C4-2B (cell line): Measurements from ENCODE around the gene TMEM175.

ENCODE experiments used
- ZFX ChIP-seq: fragments of 450-650 bp; IDR thresholded peaks from 2 replicates; pipeline ENCODE4 v1.6.1; 2017
- TF ChIP-seq, protein P1 (sequence below): fragments of 450-650 bp; conservative IDR thresholded peaks from 2 replicates; pipeline ENCODE4 v1.5.1; 2017; ENCODE audit warnings: mild to moderate bottlenecking

DNA sequence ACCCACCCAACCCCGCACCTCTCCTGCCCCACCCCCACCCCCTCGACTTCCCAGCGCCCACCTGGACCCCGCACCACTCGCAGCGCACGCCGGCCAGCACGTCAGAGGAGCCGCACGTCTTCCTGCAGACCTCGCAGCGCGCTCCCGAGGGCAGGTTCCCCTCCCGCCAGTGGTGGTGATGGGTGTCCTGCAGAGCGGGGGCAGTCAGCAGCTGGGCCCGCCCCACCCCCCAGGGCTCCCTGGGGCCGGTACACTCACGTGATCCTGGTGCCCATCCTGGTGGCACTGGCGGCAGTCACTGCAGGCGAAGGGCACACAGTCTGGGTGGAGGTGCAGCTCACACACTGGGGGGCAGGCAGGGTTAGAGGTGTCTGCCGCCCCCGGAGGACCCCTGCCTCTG, 36.0 kb downstream of the TMEM175 start:
- TF ChIP-seq, protein P1, sequence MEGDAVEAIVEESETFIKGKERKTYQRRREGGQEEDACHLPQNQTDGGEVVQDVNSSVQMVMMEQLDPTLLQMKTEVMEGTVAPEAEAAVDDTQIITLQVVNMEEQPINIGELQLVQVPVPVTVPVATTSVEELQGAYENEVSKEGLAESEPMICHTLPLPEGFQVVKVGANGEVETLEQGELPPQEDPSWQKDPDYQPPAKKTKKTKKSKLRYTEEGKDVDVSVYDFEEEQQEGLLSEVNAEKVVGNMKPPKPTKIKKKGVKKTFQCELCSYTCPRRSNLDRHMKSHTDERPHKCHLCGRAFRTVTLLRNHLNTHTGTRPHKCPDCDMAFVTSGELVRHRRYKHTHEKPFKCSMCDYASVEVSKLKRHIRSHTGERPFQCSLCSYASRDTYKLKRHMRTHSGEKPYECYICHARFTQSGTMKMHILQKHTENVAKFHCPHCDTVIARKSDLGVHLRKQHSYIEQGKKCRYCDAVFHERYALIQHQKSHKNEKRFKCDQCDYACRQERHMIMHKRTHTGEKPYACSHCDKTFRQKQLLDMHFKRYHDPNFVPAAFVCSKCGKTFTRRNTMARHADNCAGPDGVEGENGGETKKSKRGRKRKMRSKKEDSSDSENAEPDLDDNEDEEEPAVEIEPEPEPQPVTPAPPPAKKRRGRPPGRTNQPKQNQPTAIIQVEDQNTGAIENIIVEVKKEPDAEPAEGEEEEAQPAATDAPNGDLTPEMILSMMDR = no peak
- TF ChIP-seq ZFX = no peak
